Measurements from ENCODE around the gene P2RY2. TPM values are rescaled to one million over a fixed set of nuclear protein-coding genes. Genes with fewer than 3 reads are reported as not detected.

Gene P2RY2
- total and polyA plus RNA-seq, 2 donors (not counting 1 experiment from before 2014, with no cell fraction given): 0.05 to 0.17 TPM

DNA sequence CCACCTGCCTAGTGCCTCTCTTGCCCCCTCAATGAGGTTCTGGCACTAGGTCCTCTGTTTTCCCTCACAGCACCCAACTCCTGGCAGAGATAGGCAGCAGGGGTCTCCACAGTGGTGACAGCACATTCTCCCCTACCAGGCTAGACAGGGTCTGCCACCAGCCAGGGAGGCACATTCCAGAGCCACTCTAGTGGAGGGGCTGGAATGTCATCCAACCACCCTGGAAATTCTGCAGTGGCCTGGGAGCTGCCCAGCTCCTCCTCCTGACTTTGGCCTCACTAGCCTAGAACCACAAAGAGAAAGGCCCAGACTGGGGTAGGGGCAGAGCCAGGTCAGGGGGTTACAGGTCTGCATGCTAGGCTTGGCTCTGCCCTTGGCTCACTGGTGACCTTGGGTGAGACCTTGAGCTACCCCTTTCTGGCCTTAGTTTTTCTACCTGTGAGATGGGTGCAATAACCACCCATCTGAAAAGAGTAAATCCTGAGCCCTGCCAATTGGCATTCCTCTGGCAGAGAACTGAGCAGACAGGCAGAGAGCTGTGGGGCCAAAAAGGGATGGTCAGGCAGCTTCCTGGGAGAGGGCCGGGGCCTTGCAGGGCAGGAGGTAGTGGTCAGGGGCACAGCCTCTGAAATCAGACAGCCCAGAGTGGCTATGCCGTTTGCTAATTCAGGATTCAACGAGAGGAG, 7.1 kb downstream of the P2RY2 start:
- no peak for DNase-seq (ENCODE audit: low read depth in 2 of 2)
- no peak overlapping the region for H3K27ac ChIP-seq (ENCODE audit: insufficient read depth, low read length)
- no peaks in the 10 kb centered on the region for H3K36me3 ChIP-seq (ENCODE audit: control insufficient read depth, insufficient read depth, low read length)
- H3K9ac ChIP-seq (ENCODE audit: insufficient read depth, low read length): no peak overlapping the region
- H3K27me3 ChIP-seq (ENCODE audit: control insufficient read depth, insufficient read depth, low read length): peaks cover 12% of the 10 kb centered on the region
- H3K4me1 ChIP-seq (ENCODE audit: control insufficient read depth, extremely low read depth, insufficient read depth, low read length): no peaks in the 10 kb centered on the region
- H3K9me3 ChIP-seq (ENCODE audit: control insufficient read depth, insufficient read depth, low read depth, low read length): no peaks in the 10 kb centered on the region
- no peaks in the 10 kb centered on the region for H4K20me1 ChIP-seq (ENCODE audit: control insufficient read depth, extremely low read depth, insufficient read depth, low read length)
- H3K79me2 ChIP-seq (ENCODE audit: control insufficient read depth, insufficient read depth, low read length): no peaks in the 10 kb centered on the region
- TF ChIP-seq, protein P1, sequence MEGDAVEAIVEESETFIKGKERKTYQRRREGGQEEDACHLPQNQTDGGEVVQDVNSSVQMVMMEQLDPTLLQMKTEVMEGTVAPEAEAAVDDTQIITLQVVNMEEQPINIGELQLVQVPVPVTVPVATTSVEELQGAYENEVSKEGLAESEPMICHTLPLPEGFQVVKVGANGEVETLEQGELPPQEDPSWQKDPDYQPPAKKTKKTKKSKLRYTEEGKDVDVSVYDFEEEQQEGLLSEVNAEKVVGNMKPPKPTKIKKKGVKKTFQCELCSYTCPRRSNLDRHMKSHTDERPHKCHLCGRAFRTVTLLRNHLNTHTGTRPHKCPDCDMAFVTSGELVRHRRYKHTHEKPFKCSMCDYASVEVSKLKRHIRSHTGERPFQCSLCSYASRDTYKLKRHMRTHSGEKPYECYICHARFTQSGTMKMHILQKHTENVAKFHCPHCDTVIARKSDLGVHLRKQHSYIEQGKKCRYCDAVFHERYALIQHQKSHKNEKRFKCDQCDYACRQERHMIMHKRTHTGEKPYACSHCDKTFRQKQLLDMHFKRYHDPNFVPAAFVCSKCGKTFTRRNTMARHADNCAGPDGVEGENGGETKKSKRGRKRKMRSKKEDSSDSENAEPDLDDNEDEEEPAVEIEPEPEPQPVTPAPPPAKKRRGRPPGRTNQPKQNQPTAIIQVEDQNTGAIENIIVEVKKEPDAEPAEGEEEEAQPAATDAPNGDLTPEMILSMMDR (conservative IDR thresholded peaks at IDR 0.05 in 1 of 2, IDR thresholded peaks at IDR 0.05 in 1 of 2; ENCODE audit: low read depth in 1 of 2, low read length in 2 of 2): no peak
- no peak for TF ChIP-seq EZH2 (IDR thresholded peaks at IDR 0.05; ENCODE audit: low read length, missing control alignments)
- no peak overlapping the region for H2AFZ ChIP-seq (ENCODE audit: low read length)
- H3K4me3 ChIP-seq (replicated peaks in 1 of 4; ENCODE audit: control extremely low read depth in 1 of 4, insufficient read depth in 1 of 4, low read depth in 3 of 4, low read length in 4 of 4): no peak overlapping the region
- no peak overlapping the region for H3K4me2 ChIP-seq (ENCODE audit: extremely low read depth, insufficient read depth, low read length)

DNA sequence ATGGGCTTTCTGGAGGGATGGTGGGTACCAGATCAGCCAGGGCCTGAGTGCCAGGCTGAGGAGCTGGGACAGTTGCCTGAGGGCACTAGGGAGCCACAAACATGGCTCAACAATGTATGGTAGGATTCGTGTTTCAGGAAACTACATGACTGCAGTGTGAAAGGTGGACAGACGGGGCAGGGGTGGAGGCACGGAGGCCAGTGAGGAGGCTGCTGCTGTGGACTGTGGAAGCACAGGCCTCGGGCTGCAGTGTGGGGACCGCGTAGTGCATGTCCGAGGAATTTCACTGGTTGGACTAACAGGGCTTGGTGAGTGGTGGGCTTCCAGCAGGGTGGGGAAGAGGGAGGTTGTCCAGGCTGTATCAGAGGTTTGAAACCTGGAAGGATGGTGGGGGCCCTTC, 7.8 kb downstream of the P2RY2 start:
- TF ChIP-seq, protein P1 (conservative IDR thresholded peaks at IDR 0.05 in 1 of 2, IDR thresholded peaks at IDR 0.05 in 1 of 2; ENCODE audit: low read depth in 1 of 2, low read length in 2 of 2): no peak
- TF ChIP-seq EZH2 (IDR thresholded peaks at IDR 0.05; ENCODE audit: low read length, missing control alignments): no peak
- Histone ChIP-seq H3K4me2 (ENCODE audit: extremely low read depth, insufficient read depth, low read length) (no peak overlapping the region), H3K79me2 (ENCODE audit: control insufficient read depth, insufficient read depth, low read length) (no peaks in the 10 kb centered on the region), H3K27me3 (ENCODE audit: control insufficient read depth, insufficient read depth, low read length) (peaks cover 10% of the 10 kb centered on the region), H3K27ac (ENCODE audit: insufficient read depth, low read length) (no peak overlapping the region), H3K9me3 (ENCODE audit: control insufficient read depth, insufficient read depth, low read depth, low read length) (no peaks in the 10 kb centered on the region), H4K20me1 (ENCODE audit: control insufficient read depth, extremely low read depth, insufficient read depth, low read length) (no peaks in the 10 kb centered on the region), H3K4me1 (ENCODE audit: control insufficient read depth, extremely low read depth, insufficient read depth, low read length) (no peaks in the 10 kb centered on the region), H3K36me3 (ENCODE audit: control insufficient read depth, insufficient read depth, low read length) (no peaks in the 10 kb centered on the region), H3K9ac (ENCODE audit: insufficient read depth, low read length) (no peak overlapping the region), H3K4me3 (replicated peaks in 1 of 4; ENCODE audit: control extremely low read depth in 1 of 4, insufficient read depth in 1 of 4, low read depth in 3 of 4, low read length in 4 of 4) (no peak overlapping the region), H2AFZ (ENCODE audit: low read length) (no peak overlapping the region)
- DNase-seq (ENCODE audit: low read depth in 2 of 2): no peak

DNA sequence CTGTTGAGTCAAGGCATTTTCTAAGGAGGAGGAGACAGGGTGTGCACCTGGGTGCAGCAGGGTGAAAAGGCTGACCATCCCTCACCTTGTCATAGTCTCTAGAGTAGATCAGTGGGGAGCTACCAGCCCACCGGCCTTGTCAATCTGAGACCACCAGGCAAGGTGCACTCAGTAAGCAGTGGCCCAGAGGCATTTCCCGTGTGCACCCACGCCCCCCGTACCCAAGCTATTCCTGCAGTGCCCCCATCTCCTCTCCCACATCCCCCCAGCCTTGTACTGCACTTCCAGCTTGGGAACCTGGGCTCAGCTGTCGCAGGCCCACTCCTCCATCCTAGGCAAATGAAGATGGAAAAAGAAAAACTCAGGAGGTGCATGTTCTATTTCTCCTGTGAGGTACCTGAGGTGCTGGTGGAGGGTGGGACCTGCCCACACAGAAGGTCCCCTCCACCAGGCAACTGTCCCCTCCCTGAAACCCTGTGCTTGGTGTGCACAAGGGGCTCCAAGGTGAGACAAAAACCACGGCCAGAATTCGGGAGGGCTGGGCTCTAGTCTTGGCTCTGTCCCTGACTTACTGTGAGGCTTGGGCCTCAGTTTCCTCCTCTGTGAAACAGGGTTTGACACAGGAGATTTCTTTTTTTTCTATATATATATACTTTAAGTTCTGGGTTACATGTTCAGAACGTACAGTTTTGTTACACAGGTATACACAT, 8.4 kb downstream of the P2RY2 start:
- Histone ChIP-seq H3K36me3 (ENCODE audit: control insufficient read depth, insufficient read depth, low read length) (no peaks in the 10 kb centered on the region), H3K27ac (ENCODE audit: insufficient read depth, low read length) (no peak overlapping the region), H3K4me1 (ENCODE audit: control insufficient read depth, extremely low read depth, insufficient read depth, low read length) (no peaks in the 10 kb centered on the region), H4K20me1 (ENCODE audit: control insufficient read depth, extremely low read depth, insufficient read depth, low read length) (no peaks in the 10 kb centered on the region), H3K4me2 (ENCODE audit: extremely low read depth, insufficient read depth, low read length) (no peak overlapping the region), H3K4me3 (replicated peaks in 1 of 4; ENCODE audit: control extremely low read depth in 1 of 4, insufficient read depth in 1 of 4, low read depth in 3 of 4, low read length in 4 of 4) (no peak overlapping the region), H3K9ac (ENCODE audit: insufficient read depth, low read length) (no peak overlapping the region), H3K9me3 (ENCODE audit: control insufficient read depth, insufficient read depth, low read depth, low read length) (no peaks in the 10 kb centered on the region), H2AFZ (ENCODE audit: low read length) (no peak overlapping the region), H3K79me2 (ENCODE audit: control insufficient read depth, insufficient read depth, low read length) (no peaks in the 10 kb centered on the region), H3K27me3 (ENCODE audit: control insufficient read depth, insufficient read depth, low read length) (peaks cover 7% of the 10 kb centered on the region)
- no peak for DNase-seq (ENCODE audit: low read depth in 2 of 2)
- no peak for TF ChIP-seq EZH2 (IDR thresholded peaks at IDR 0.05; ENCODE audit: low read length, missing control alignments)
- TF ChIP-seq, protein P1 (conservative IDR thresholded peaks at IDR 0.05 in 1 of 2, IDR thresholded peaks at IDR 0.05 in 1 of 2; ENCODE audit: low read depth in 1 of 2, low read length in 2 of 2): no peak
